Activated T-cell treated with anti-CD3 and anti-CD28 coated beads for 24 hours (primary cell): ENCODE results near the gene COL20A1.
"Not testable (repeated sequence)": the region's sequence is repeated elsewhere in the genome, so short reads cannot be mapped to it uniquely, and the experiment has no call there.

Experiments
- DNase-seq: peaks from one replicate; pipeline ENCODE4 v3.0.0-alpha.2; 2020; ENCODE audit warnings: low read depth

The COL20A1 gene

GRCh38 chr20:63291811-63292210, 1.2 kb upstream of the COL20A1 start:
- no peak for DNase-seq

GRCh38 chr20:63292292-63292701, 689 bp upstream of the COL20A1 start:
- DNase-seq, result no peak

- DNase-seq, result no peak
Measured at GRCh38 chr20:63293456-63293855, 470 bp downstream of the COL20A1 start.

- DNase-seq, result no peak
Measured at GRCh38 chr20:63293871-63294535, 1.0 kb downstream of the COL20A1 start.

GRCh38 chr20:63294536-63294900, 1.5 kb downstream of the COL20A1 start:
- no peak for DNase-seq

GRCh38 chr20:63295018-63295417, 2.0 kb downstream of the COL20A1 start:
- DNase-seq, result no peak

GRCh38 chr20:63295422-63295821, 2.4 kb downstream of the COL20A1 start:
- DNase-seq, result no peak

- no peak for DNase-seq
Measured at GRCh38 chr20:63295846-63296245, 2.9 kb downstream of the COL20A1 start.

- no peak for DNase-seq
Measured at GRCh38 chr20:63296531-63297299, 3.7 kb downstream of the COL20A1 start.

- no peak for DNase-seq
Measured at GRCh38 chr20:63297371-63297781, 4.4 kb downstream of the COL20A1 start.

GRCh38 chr20:63297796-63298572, 5.0 kb downstream of the COL20A1 start:
- no peak for DNase-seq

GRCh38 chr20:63298731-63299312, 5.8 kb downstream of the COL20A1 start:
- no peak for DNase-seq

- DNase-seq, result no peak
Measured at GRCh38 chr20:63301671-63302070, 8.7 kb downstream of the COL20A1 start.

GRCh38 chr20:63303095-63303666, 10.2 kb downstream of the COL20A1 start:
- no peak for DNase-seq

GRCh38 chr20:63305393-63305792, 12.4 kb downstream of the COL20A1 start:
- no peak for DNase-seq

- DNase-seq, result not testable (repeated sequence)
Measured at GRCh38 chr20:63305933-63306672, 13.1 kb downstream of the COL20A1 start.

GRCh38 chr20:63306673-63307537, 13.9 kb downstream of the COL20A1 start:
- no peak for DNase-seq

- no peak for DNase-seq
Measured at GRCh38 chr20:63307538-63308217, 14.7 kb downstream of the COL20A1 start.

- DNase-seq, result no peak
Measured at GRCh38 chr20:63308218-63308911, 15.4 kb downstream of the COL20A1 start.
